GM19455 (cell line): Measurements from ENCODE around the gene CLCN7.

Experiments used
- ATAC-seq: cut with Tn5 transposase; IDR thresholded peaks from one replicate; pipeline ENCODE4 v1.9.1; 2021; ENCODE audit not compliant: unreplicated experiment

The CLCN7 gene

GRCh38 chr16:1464196-1464893 lies 10.5 kb downstream of the CLCN7 start:
- ATAC-seq, result no peak

DNA sequence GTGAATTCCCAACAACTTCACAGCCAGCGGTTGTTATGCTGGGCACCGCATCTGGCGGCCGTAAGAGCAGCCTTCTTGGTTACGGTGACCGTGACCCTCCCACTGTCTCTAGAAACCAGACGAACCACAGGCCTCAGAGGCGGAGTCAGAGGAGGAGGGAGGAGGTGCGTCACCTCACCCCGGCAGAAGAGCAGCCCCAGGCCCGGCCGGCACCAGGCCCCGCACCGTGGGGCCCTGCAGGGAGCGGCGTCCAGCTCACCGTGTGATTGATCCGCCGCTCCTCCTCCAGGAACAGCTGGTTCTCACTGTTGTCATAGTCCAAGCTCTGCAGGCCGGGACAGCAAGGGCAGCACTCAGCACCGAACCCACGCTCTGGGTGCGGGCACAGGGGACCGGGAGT lies 13.7 kb downstream of the CLCN7 start:
- ATAC-seq, result no peak

DNA sequence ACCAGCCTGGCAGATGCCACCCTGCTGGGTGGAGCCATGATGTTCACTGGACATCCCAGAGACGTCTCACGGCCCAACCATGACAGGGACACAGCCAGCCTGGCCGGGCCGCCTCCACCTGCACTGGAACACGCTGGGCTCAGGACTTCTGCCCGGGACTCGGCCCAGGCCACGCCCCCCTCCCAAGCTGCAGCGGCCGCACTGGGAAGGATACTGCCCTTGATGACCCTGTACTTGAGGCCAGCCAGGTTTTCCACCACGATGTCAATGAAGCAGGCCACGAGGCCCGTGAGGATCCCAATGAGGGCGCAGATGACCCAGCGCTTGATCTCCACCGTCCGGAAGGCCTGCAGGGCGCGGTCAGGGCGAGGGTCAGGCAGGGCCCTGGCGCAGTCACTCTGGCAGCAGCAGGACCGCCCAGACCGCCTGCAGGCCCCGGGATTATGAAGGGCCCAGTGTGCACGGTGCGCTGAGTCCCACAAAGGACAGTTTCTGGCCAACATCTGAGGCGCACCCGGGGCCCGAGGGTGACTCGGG lies 14.2 kb downstream of the CLCN7 start:
- ATAC-seq, result no peak

- ATAC-seq, result no peak
These were observed 14.9 kb downstream of the CLCN7 start for GRCh38 chr16:1459967-1460366.

DNA sequence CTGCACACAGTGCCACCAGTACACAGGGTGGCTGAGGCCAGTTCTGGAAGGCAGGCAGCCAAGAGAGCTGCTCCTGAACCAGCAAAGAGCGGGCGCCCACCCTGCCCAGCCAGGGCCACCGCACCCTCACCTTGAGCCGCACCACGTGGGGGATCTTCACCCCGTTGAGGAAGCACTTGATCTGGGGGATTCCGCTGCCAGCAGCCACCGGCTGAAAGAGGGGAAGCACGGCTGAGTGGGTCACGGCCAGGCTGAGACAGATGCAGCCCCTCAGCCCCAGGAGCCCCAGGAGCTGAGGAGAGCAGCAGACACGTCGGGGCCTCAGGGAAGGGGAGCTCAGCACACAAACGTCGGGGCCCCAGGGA lies 15.9 kb downstream of the CLCN7 start:
- no peak for ATAC-seq

DNA sequence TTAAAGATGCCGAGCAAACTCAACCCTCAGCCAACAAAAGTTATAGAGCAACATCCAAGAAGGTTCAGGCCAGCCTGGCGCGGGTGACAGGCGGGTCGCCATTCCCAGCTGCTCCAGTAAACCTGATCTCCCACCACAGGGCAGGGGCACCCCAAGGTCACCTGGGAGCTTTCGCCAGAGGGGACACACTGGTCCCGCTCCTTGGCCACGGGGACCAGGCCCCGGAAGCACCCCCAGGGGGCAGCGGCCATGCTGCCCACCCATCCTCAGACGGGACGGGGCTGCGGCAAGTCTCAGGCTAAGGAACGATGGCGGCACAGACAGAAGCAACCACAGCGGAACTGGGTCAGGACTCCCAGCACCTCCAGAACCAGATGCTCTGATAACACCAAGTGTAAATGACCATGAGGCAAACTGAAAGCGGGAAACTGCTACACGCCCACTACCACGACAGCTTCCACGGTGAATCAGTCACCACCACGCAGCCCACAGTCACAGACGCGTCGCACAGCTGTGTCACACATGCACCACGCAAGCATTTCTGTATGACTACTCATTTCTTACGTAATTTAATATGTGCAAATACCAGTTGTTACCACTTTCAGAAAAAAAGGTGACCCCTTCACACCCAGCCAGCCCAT lies 16.4 kb downstream of the CLCN7 start:
- no peak for ATAC-seq

- no peak for ATAC-seq
These were observed 17.2 kb downstream of the CLCN7 start for GRCh38 chr16:1457489-1458245.

DNA sequence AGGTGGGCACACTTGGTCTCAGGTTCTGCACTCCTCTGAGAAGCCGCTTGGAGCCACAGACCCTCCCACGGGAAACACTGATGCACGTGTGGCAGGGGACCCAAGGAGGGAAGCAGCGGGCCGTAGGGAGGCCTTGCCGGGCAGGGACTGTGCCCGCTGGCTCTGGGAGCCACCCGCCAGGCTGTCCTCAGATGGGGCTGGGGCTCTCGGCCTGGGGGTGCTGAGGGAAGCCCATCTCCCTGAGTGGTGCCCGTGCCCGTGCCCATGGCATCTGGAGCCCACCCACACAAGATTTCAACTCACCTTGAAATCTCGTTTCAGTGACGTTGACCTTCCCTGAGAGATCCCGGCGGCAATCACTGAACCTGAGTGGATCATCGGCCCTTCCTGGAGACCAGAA lies 17.9 kb downstream of the CLCN7 start:
- ATAC-seq, result no peak

DNA sequence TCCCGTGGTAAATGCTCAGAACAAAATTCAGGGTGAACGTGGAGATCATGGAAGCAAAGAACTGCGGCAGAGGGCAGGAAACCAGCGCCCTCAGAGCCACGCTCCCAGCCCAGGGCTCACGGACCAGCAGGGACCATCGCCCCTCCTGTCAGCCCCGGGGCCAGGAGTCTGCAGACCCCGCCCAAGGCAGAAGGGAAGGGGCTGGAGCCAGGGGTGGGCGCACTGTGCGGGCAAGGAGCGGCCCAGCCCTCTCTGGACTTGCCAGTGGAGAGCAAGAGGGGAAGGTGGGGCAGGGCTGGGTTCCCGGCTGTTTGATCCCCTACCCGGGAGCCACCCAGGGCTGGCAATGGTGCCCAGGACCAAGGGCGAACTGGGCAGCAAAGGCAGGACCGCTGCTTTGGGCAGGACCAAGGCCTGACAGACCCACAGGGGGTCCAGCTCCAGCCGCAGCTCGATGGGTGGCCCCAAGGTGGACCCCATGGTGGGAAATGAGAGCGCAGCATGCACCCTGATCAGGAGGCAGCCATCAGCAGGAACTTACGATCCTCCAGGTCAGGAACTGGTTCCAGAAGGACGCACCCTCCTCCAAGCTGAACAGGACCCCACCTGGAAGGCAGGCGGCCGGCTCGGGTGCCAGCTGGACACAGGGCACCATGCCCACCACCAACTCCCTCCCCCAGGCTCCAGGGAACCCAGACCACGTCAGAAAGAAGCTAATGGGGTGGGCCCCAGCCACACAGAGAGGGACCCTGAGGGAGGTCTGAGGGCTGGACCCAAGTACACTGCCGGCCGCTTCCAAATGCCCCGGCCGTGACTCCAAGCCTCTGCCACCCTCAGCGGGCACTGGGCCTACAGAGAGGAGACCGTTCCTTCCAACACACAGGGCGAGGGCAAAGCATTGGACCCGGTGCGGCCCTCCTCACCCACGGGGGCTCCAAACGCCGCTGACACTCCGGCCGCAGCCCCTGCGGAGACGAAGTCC lies 19.3 kb downstream of the CLCN7 start:
- ATAC-seq, result no peak

DNA sequence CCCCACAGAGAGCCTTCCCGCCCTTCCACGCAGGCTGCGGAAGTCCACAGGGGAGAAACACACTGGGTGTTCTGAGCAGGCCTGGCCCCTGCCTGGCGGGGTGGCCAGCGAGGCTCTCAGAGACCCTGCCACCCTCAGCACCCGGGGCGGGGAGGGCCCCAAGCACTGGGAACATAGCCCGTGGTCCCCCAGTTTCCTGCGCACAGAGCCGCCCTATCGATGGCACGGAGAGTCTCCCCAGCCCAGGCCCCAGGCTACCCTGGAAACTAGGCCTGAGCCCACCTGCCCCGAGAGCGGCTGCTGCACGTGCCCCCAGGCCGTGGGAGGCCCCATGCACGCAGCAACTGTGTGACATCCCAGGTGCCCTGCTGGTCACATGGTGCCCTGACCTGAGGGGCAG lies 20.3 kb downstream of the CLCN7 start:
- no peak for ATAC-seq

- ATAC-seq, result no peak
These were observed 21.5 kb downstream of the CLCN7 start for GRCh38 chr16:1453316-1453715.

GRCh38 chr16:1452530-1452929 lies 22.3 kb downstream of the CLCN7 start:
- ATAC-seq, result no peak

- no peak for ATAC-seq
These were observed 23.0 kb downstream of the CLCN7 start for GRCh38 chr16:1451702-1452392.

- ATAC-seq, result no peak
These were observed 24.0 kb downstream of the CLCN7 start for GRCh38 chr16:1450841-1451240.

GRCh38 chr16:1450218-1450617 lies 24.6 kb downstream of the CLCN7 start:
- ATAC-seq, result no peak

GRCh38 chr16:1449201-1449788 lies 25.5 kb downstream of the CLCN7 start:
- ATAC-seq, result no peak

- ATAC-seq, result no peak
These were observed 26.2 kb downstream of the CLCN7 start for GRCh38 chr16:1448536-1449116.

GRCh38 chr16:1447965-1448364 lies 26.9 kb downstream of the CLCN7 start:
- no peak for ATAC-seq

- no peak for ATAC-seq
These were observed 28.3 kb downstream of the CLCN7 start for GRCh38 chr16:1446296-1447080.
